Hematopoietic multipotent progenitor cell treated with erythropoietin and hydrocortisone succinate and interleukin-3 and kit ligand, for 15 days (in vitro differentiated cells): ENCODE measurements around the gene SND1.
A peak's percentile ranks its signal among the peaks of the same experiment; 100 is the strongest.

ENCODE experiments used
- DNase-seq: peaks from one replicate; pipeline ENCODE4 v3.0.0-alpha.2; 2015; ENCODE audit warnings: low spot score

Gene SND1

GRCh38 chr7:127870231-127870907 is 218.4 kb downstream of the SND1 start:
- no peak for DNase-seq

GRCh38 chr7:127871226-127871625 is 219.2 kb downstream of the SND1 start:
- no peak for DNase-seq

- no peak for DNase-seq
These were observed 220.1 kb downstream of the SND1 start for GRCh38 chr7:127872122-127872521.

- no peak for DNase-seq
These were observed 221.2 kb downstream of the SND1 start for GRCh38 chr7:127873151-127873550.

GRCh38 chr7:127873715-127874636 is 222.0 kb downstream of the SND1 start:
- no peak for DNase-seq

- no peak for DNase-seq
These were observed 223.1 kb downstream of the SND1 start for GRCh38 chr7:127874951-127875608.

- DNase-seq = no peak
These were observed 224.4 kb downstream of the SND1 start for GRCh38 chr7:127876393-127876792.

- no peak for DNase-seq
These were observed 226.0 kb downstream of the SND1 start for GRCh38 chr7:127877951-127878350.

- no peak for DNase-seq
These were observed 226.8 kb downstream of the SND1 start for GRCh38 chr7:127878791-127879190.

- no peak for DNase-seq
These were observed 227.4 kb downstream of the SND1 start for GRCh38 chr7:127879436-127879835.

GRCh38 chr7:127879942-127880341 is 227.9 kb downstream of the SND1 start:
- DNase-seq = no peak

GRCh38 chr7:127880454-127880853 is 228.5 kb downstream of the SND1 start:
- no peak for DNase-seq

- no peak for DNase-seq
These were observed 229.6 kb downstream of the SND1 start for GRCh38 chr7:127881564-127881963.

- no peak for DNase-seq
These were observed 230.4 kb downstream of the SND1 start for GRCh38 chr7:127882313-127882920.

GRCh38 chr7:127884066-127884559 is 232.1 kb downstream of the SND1 start:
- no peak for DNase-seq

GRCh38 chr7:127885222-127885772 is 233.3 kb downstream of the SND1 start:
- DNase-seq = no peak

GRCh38 chr7:127885843-127886242 is 233.8 kb downstream of the SND1 start:
- peak; percentile 68 for DNase-seq

- no peak for DNase-seq
These were observed 234.3 kb downstream of the SND1 start for GRCh38 chr7:127886248-127886647.

- no peak for DNase-seq
These were observed 235.1 kb downstream of the SND1 start for GRCh38 chr7:127887096-127887495.

- no peak for DNase-seq
These were observed 235.6 kb downstream of the SND1 start for GRCh38 chr7:127887631-127888030.

GRCh38 chr7:127888411-127888810 is 236.4 kb downstream of the SND1 start:
- DNase-seq = no peak

- DNase-seq = no peak
These were observed 236.8 kb downstream of the SND1 start for GRCh38 chr7:127888825-127889224.
